KOPT-K1 (cell line): ENCODE data around the gene SPTSSA.
"Not testable (repeated sequence)": the region's sequence is repeated elsewhere in the genome, so short reads cannot be mapped to it uniquely, and the experiment has no call there.

Experiments used
- H3K27ac ChIP-seq: fragments of 200-600 bp; sonication (generic); 2 replicates; pipeline ENCODE4 v1.5.1; 2016; ENCODE audit warnings: antibody characterized with exemption, mild to moderate bottlenecking, low read depth, low read length; ENCODE audit not compliant: poor library complexity, severe bottlenecking
- H3K36me3 ChIP-seq: fragments of 200-600 bp; sonication (generic); 2 replicates; pipeline ENCODE4 v1.5.1; 2017; ENCODE audit warnings: antibody characterized with exemption, mild to moderate bottlenecking, low read length, moderate library complexity; ENCODE audit not compliant: insufficient read depth
- H3K9me3 ChIP-seq: fragments of 200-600 bp; sonication (generic); 2 replicates; pipeline ENCODE4 v1.5.1; 2017; ENCODE audit warnings: antibody characterized with exemption, low read length, mild to moderate bottlenecking; ENCODE audit not compliant: insufficient read depth, poor library complexity, severe bottlenecking

Gene SPTSSA

DNA sequence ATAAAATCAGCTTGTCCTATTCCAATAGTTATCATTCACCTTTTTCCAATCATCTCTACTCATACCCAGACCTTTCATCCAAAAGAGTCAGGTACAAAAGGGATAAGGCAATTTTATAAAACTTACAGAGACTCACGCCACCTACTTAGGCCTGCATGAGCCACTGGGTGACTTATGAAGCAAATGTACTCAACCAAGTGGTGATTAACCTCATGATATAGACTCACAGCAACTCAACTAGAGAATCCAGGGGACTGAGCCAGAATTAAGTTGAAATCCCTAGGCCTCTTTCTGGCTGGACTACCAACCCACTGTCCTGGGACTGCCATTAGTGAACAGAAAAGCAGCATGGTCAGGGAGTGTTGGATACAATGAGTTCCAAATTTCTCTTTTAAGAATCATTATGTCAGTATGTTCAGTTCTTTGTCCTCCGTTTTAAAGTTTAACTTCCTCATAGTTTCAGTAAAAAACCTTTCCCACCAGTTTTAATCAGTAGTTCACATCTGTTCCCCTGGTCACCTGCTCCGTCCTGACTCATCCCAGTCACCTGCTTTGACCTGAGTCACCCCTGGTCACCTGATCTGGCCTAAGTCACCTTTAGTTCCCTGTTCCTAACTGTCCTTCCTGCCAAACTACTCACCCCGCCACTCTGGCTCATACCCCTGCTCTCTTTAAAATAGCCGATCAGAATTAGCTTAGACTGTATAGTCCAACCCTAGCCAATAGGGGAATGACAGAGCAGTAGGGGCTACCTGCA, 36.8 kb downstream of the SPTSSA start:
- peaks cover 10% of the 10 kb centered on the region for H3K9me3 ChIP-seq
- no peak overlapping the region for H3K27ac ChIP-seq
- H3K36me3 ChIP-seq: no peaks in the 10 kb centered on the region

DNA sequence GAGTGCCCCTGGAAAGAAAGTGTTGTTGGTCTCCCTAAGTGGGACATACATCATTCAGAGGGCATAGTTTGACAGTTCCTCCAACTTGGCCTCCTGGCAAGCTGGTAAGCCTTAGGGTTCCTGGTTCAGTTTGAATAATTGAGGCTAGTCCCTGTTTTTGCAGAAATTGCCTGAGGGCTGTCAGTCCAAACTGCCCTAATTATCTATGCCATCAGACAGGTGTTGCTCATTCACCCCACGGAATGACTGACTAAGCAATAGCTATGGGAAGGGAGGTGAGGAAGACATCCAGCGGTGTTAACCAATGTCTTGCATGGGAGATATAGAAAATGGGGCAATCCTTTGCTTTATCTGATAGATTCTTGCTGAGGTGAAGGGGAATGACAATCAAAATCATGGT, 37.6 kb downstream of the SPTSSA start:
- H3K9me3 ChIP-seq: peaks cover 10% of the 10 kb centered on the region
- H3K27ac ChIP-seq: no peak overlapping the region
- no peaks in the 10 kb centered on the region for H3K36me3 ChIP-seq

DNA sequence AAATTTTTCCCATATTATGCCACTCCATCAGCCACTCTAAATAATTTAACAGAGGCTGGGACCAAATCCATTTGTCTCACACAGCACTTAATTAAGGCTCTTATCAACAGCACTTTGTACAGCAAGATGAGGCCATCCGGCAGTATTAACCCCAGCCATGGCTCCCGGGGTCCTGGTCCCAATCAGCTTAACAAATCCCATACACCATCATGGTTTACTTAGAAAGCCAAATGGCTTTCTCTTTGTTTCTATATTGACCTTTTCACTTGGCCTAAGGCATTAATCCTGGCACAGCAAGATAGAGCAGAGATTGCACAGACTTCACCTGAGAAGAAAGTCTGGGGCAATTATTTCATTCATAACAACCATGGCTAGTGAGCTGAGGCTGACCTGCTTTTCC, 38.6 kb downstream of the SPTSSA start:
- H3K36me3 ChIP-seq: no peaks in the 10 kb centered on the region

DNA sequence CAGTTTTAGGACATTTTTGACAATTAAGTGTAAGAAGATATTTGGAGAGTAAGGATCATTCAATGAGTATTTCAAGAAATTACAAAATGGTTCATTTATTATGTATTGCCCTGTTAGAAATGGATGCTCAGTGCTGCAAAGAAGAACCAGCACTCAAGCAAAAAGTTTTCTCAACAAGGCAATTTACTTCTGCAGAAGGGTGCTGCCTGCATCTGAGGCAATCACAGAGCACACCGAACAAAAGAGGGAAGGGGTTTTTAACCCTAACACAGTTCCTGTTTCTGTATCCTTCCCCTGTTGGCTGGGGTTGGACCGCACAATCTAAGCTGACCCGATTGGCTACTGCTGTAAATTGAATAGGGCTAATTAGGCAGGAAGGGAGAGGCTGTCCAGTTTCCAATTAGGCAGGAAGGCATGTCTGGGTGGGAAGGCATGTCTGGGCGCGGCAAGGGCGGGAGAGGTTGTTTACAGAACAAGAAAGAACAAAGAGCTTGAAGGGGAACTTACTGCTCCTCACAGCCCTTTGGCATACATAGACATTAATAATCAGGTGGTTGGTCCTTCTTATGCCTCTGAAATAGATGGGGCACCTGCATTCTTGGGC, 41.4 kb downstream of the SPTSSA start:
- Histone ChIP-seq H3K9me3 (peaks cover 10% of the 10 kb centered on the region), H3K36me3 (no peaks in the 10 kb centered on the region), H3K27ac (no peak overlapping the region)

More for the DNA sequence above, 38.6 kb downstream of the SPTSSA start:
- H3K27ac ChIP-seq: no peak overlapping the region
- peaks cover 10% of the 10 kb centered on the region for H3K9me3 ChIP-seq

DNA sequence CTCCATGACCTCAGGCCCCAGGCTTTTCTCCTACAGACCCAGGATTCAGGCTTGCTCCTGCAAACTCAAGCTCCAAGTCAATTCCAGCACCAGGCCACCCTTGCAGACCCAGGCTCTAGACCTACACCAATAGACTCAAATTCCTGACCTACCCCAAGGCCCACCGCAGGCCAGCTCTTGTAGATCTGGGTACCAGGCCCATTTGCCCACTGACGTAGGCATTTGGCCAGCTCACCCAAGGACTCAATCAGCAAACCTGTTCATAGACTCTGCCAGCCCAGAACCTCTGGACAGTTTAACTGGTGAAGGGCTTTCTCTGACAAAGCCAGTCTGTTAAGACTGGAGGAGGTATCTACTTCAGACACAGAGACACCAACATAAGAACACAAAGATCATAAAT, 52.3 kb downstream of the SPTSSA start:
- Histone ChIP-seq H3K36me3 (no peaks in the 10 kb centered on the region), H3K27ac (no peak overlapping the region), H3K9me3 (peaks cover 8% of the 10 kb centered on the region)

DNA sequence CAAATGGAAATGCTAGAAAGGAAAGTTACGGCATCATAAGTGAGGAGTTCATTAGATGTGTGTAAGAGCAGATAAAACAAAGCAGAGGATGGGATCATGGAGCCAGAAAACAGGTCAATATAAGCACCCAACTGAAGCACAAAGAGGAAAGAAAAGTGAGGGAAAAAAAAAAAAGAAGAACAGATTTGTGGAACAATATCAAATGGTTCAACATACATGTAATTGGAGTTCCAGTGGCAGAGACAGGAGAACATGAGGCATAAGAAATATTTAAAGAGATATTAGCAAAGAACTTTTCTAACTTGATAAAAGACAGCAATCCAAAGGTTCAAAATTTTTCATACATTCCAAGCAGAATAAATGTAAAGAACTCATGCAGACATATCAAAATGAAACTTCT, 54.1 kb downstream of the SPTSSA start:
- H3K27ac ChIP-seq: no peak overlapping the region
- no peaks in the 10 kb centered on the region for H3K36me3 ChIP-seq
- peaks cover 8% of the 10 kb centered on the region for H3K9me3 ChIP-seq

DNA sequence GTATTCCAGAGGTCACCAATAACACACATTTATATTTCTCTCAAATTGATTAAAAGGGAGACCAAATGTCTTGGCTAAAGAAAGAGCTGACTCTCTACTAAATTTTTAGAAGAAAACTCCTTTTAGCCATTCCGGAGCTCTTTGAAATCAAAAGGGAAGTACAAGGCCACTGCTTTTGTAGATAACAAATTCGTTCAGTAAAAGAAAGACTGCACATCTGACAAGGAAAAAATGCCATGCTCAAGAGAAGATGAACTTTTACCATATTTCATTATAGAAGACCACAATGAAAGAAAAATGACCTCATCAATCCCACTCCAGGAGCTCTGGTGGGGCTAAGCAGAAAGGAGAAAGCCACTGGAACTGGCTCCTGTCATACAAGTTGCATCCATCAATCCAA, 57.6 kb downstream of the SPTSSA start:
- Histone ChIP-seq H3K36me3 (no peaks in the 10 kb centered on the region), H3K9me3 (no peaks in the 10 kb centered on the region), H3K27ac (no peak overlapping the region)

DNA sequence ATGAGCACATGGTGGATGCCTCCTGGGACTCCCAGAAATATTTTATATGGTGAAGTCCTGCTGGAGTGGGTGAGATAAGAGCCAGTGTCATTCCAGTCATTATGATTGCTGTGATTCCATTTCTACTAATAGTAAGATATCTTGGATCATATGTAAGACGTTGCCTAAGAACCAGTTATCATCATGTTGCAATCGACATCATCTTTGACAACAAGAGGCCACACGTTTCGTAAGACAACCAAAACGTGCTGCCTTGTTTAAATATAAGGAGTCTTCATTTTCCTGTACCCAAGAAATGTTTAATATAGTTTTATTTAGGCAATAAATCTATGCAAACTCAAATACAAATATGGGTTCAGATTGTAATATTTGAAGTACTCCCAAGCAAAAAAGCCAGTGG, 58.4 kb downstream of the SPTSSA start:
- H3K9me3 ChIP-seq: no peaks in the 10 kb centered on the region
- no peaks in the 10 kb centered on the region for H3K36me3 ChIP-seq
- H3K27ac ChIP-seq: no peak overlapping the region

DNA sequence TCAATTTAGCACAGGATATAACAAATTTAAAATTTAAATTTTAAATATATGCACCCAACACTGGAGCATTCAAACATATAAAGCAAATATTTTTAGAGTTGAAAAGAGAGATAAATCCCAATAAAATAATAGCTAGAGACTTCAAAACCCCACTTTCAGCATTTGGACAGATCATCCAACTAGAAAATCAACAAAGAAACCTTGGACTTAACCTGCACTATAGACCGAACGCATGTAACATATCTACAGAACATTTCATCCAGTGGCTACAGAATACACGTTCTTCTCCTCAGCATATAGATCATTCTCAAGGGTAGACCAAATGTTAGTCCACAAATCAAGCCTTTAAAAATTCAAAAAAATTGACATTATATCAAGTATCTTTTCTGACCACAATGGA, 64.0 kb downstream of the SPTSSA start:
- no peak overlapping the region for H3K27ac ChIP-seq
- H3K9me3 ChIP-seq: no peaks in the 10 kb centered on the region
- H3K36me3 ChIP-seq: no peaks in the 10 kb centered on the region

DNA sequence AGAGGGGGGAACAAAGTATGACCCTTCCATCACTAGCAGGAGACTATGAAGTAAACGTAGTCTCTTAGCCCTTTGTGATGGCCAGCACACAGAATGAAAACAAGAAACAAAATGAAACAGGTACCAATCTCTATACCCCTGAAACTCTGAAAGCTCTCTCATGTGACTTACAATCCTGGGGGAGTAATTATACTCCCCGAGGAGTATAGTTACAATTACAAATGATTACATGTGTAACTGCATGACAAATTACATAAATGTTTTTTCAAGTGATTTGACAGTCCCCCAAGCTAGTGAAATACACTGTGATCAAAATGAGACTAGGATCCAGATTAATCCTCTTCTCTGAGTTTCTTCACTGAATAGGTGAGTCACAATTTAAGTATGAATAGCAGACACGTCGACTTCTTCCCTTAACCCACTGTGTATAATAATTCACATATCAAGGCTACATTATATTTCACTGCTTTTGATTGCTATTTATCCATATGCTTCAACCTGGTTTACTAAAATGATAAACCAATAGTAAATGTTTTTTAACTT, 74.0 kb downstream of the SPTSSA start:
- Histone ChIP-seq H3K9me3 (peaks cover 4% of the 10 kb centered on the region), H3K27ac (no peak overlapping the region), H3K36me3 (no peaks in the 10 kb centered on the region)

DNA sequence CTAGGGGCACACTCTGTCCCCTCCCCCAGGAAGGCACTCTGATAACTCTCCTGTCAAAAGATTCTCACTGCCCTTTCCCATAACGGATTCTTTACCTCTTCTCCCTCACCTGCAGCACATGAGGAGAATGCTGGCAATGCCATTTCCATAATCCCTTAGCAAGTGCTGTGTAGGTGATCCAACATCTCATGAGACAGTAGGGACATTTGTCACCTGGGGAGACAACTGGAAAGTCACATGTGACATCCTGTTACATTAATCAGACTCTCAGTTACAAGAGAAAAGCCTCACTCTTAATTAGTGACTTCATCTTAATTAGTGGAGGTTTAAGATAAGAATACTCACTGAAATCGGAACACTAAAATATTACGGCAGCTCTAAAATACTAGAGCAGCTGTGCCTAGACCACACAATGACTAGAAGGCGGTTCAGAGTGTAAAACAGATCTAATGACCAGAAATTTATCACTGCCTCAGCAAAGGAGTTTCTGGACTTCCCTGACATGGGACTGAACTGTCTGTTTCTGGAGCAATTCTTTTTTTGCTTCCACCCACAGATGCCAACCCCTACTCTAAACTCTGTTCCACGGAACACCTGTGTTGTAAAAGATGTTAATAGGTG, 75.1 kb downstream of the SPTSSA start:
- no peaks in the 10 kb centered on the region for H3K36me3 ChIP-seq
- no peak overlapping the region for H3K27ac ChIP-seq
- peaks cover 4% of the 10 kb centered on the region for H3K9me3 ChIP-seq

DNA sequence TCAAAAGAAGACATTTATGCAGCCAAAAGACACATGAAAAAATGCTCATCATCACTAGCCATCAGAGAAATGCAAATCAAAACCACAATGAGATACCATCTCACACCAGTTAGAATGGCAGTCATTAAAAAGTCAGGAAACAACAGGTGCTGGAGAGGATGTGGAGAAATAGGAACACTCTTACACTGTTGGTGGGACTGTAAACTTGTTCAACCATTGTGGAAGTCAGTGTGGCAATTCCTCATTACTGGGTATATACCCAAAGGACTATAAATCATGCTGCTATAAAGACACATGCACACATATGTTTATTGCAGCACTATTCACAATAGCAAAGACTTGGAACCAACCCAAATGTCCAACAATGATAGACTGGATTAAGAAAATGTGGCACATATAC, 76.2 kb downstream of the SPTSSA start:
- H3K27ac ChIP-seq, H3K36me3 ChIP-seq, H3K9me3 ChIP-seq: not testable (repeated sequence)

DNA sequence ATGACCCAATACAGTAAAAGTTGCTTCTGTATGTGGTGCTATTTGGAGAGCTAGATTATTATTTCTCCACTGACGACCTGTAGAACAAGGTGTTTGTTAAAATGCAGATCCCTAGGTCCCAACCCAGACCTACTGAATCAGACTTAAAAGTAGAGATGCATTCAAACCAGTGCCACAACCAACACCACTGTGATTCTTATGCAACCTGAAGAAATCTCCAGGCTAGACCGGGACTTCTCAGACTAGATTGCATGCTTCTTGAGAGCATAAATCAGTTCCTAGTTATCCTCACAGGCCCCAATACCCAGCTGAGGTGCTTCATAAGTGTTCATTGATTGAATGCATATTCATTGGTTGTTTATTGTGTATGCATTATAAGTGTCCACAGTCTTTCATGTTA, 78.2 kb downstream of the SPTSSA start:
- H3K36me3 ChIP-seq: no peaks in the 10 kb centered on the region
- H3K9me3 ChIP-seq: no peaks in the 10 kb centered on the region
- H3K27ac ChIP-seq: no peak overlapping the region
